Ovary (tissue), 9 donors: Measurements from ENCODE around the gene NR1D2. TPM values are rescaled to one million over a fixed set of nuclear protein-coding genes. Genes with fewer than 3 reads are reported as not detected.

Source experiments
- DNase-seq, 5 donors: peaks; one replicate each; pipeline ENCODE4 v3.0.0-alpha.2; 2019 to 2020
- H3K27ac ChIP-seq, 2 donors: fragments of 200-600 bp; one replicate each; pipeline versions ENCODE4 v1.5.1 to v1.8.0; 2019 to 2022
- H3K27me3 ChIP-seq: fragments of 200-600 bp; one replicate; pipeline ENCODE4 v1.8.0; 2022
- H3K36me3 ChIP-seq: fragments of 200-600 bp; sonication (generic); one replicate; pipeline ENCODE4 v1.5.1; 2019
- H3K4me1 ChIP-seq: one replicate; pipeline ENCODE4 v1.8.1; 2013; ENCODE audit warnings: mild to moderate bottlenecking, moderate library complexity; ENCODE audit not compliant: insufficient read depth
- H3K4me3 ChIP-seq: fragments of 200-600 bp; sonication (generic); one replicate; pipeline ENCODE4 v1.5.1; 2017
- H3K9me3 ChIP-seq, 2 donors: fragments of 200-600 bp in 1 of 2; sonication (generic) in 1 of 2; one replicate each; pipeline versions ENCODE4 v1.5.1 to v1.8.1; 2013 to 2019; ENCODE audit warnings: mild to moderate bottlenecking in 1 of 2, moderate library complexity in 1 of 2
- CTCF ChIP-seq, 3 donors: fragments of 450-650 bp in 2 of 3; fragments of 200-600 bp in 1 of 3; IDR thresholded peaks; one replicate each; pipeline versions ENCODE4 v1.5.1 to v1.8.0; 2016 to 2022; ENCODE audit warnings: antibody characterized with exemption in 3 of 3, mild to moderate bottlenecking in 1 of 3
- EP300 ChIP-seq: sonication (generic); formaldehyde crosslinking; IDR thresholded peaks from one replicate; pipeline ENCODE4 v1.6.1; 2017; ENCODE audit warnings: antibody characterized with exemption
- POLR2A ChIP-seq: fragments of 450-650 bp; IDR thresholded peaks from one replicate; pipeline ENCODE4 v1.6.1; 2017; ENCODE audit warnings: antibody characterized with exemption, mild to moderate bottlenecking, moderate library complexity
- WGBS, 3 donors: extraction: QIAGEN DNeasy Blood & Tissue Kit in 1 of 3; methylation state at CpG; one replicate each; pipeline versions ENCODE4 v1.1.5 to v1.1.7; 2013 to 2017; 5-methylcytosine and 5-hydroxymethylcytosine counted together
- intact Hi-C, 4 donors: fragments of 100-400 bp; cut with DNase I; formaldehyde crosslinking; loops; one replicate each; pipeline versions ENCODE4 v1.11.0 to v1.15.1; 2022 to 2023
- polyA plus RNA-seq, 2 donors: library from polyadenylated mRNA; stranded (reverse); fragments of 200-250 nt in 1 of 2; fragments of 350-450 nt in 1 of 2; fragmentation: Illumina TruSeq in 1 of 2; extraction: RNeasy Lipid Tissue Mini Kit (QIAGEN cat#74804) in 1 of 2; gene quantifications; one replicate each; pipeline ENCODE4 v1.2.3, GENCODE V29; 2013 to 2014
- total RNA-seq, 7 donors: library from RNA; depleted of rRNA in 2 of 7; stranded (reverse); fragments of >200 nt in 2 of 7; fragmentation: NEBNext Ultra II Directional in 3 of 7; extraction: Animal tissue kit (Norgen Biotek cat#: 25700) in 3 of 7; gene quantifications; one replicate each; pipeline versions ENCODE4 v1.1.0 to v1.2.4, GENCODE V29; 2016 to 2023
- donor health status: DM: no; HTN: no; CAD: no; lungs with moderate emphysema.
- donor health status: DM: no; HTN: no; CAD: no.
- donor health status: Bipolar disorder and iron deficiency.
- donor health status: DM: yes; HTN: yes; CAD: no.
- donor health status: DM: no; HTN: no; CAD: no.
- donor health status: DM: yes; HTN: yes; CAD: no.

NR1D2 gene
- total and polyA plus RNA-seq, 9 donors = 26.9 to 74.3 (median 34.4) TPM

- Histone ChIP-seq H3K36me3 (no peaks in the 10 kb centered on the region), H3K27me3 (no peaks in the 10 kb centered on the region), H3K4me1 (peaks cover 3% of the 10 kb centered on the region), H3K4me3 (no peak overlapping the region), H3K9me3 (no peaks in the 10 kb centered on the region), H3K27ac (peak overlapping the region in 1 of 2 donors; percentile 17)
- TF ChIP-seq CTCF (IDR thresholded peaks at IDR 0.05) = no peak
- no peak for TF ChIP-seq POLR2A
- TF ChIP-seq EP300 = no peak
- DNase-seq = no peak
- intact Hi-C loops = no loop called here
- WGBS, 3 donors = 12 to 30% (median 13%) methylated on average over 3 of the region's 3 CpGs
Measured at GRCh38 chr3:24027946-24028345, 82.9 kb downstream of the NR1D2 start.

Other genes with a start within 250 kb of the NR1D2 start
- 10 to 100 TPM; 65.2 to 78.4 (median 76.7) TPM for gene UBE2E1, start 139.3 kb upstream of the NR1D2 start, total RNA-seq
- gene UBE2E1, start 139.3 kb upstream of the NR1D2 start, polyA plus RNA-seq = 100 to 1,000 TPM in 1 of 2 donors, 10 to 100 TPM in 1; 65.9 to 133 TPM
- 10 to 100 TPM; 10.2 to 16.8 (median 13.4) TPM for gene NKIRAS1, start 28.3 kb upstream of the NR1D2 start, total RNA-seq
- 10 to 100 TPM in 1 of 2 donors, 1 to 10 TPM in 1; 8.7 to 18.9 TPM for gene NKIRAS1, start 28.3 kb upstream of the NR1D2 start, polyA plus RNA-seq
- 1,000 to 10,000 TPM; 3,013 to 4,925 (median 3,735) TPM for gene RPL15, start 28.2 kb upstream of the NR1D2 start, total RNA-seq
- 1,000 to 10,000 TPM; 4,714 to 6,966 TPM for gene RPL15, start 28.2 kb upstream of the NR1D2 start, polyA plus RNA-seq